Activated T-cell treated with anti-CD3 and anti-CD28 coated beads, Interleukin-2, amount 50 U/mL, for 72 hours (primary cell): ENCODE data around the gene SPRYD3. TPM values are rescaled to one million over a fixed set of nuclear protein-coding genes. Genes with fewer than 3 reads are reported as not detected.
"Not testable (repeated sequence)": the region's sequence is repeated elsewhere in the genome, so short reads cannot be mapped to it uniquely, and the experiment has no call there.

Experiments
- ATAC-seq, 2 donors: fragments of 150-1000 bp; cut with Tn5 transposase; replicated peaks in 1 of 2; 2 replicates each; pipeline ENCODE4 v1.10.0; 2021; ENCODE audit warnings: moderate library complexity in 2 of 2, mild to moderate bottlenecking in 1 of 2
- DNase-seq, 2 donors: peaks; one replicate each; pipeline ENCODE4 v3.0.0; 2021 to 2022; ENCODE audit warnings: mixed read lengths in 1 of 2
- H3K27ac Mint-ChIP-seq: one replicate; pipeline ENCODE4 v1.8.0; 2022; ENCODE audit warnings: mild to moderate bottlenecking, moderate library complexity, mixed read lengths
- H3K27me3 Mint-ChIP-seq: one replicate; pipeline ENCODE4 v1.8.0; 2022; ENCODE audit warnings: low read depth, mixed read lengths
- H3K36me3 Mint-ChIP-seq, 2 donors: one replicate each; pipeline ENCODE4 v1.8.0; 2022; ENCODE audit warnings: mixed read lengths in 2 of 2, mild to moderate bottlenecking in 1 of 2; ENCODE audit not compliant: insufficient read depth in 2 of 2
- H3K4me1 Mint-ChIP-seq: one replicate; pipeline ENCODE4 v1.8.0; 2022; ENCODE audit warnings: low read depth, mixed read lengths
- H3K4me3 Mint-ChIP-seq, 2 donors: one replicate each; pipeline ENCODE4 v1.8.0; 2022; ENCODE audit warnings: mild to moderate bottlenecking in 2 of 2, mixed read lengths in 2 of 2, moderate library complexity in 2 of 2
- H3K9me3 Mint-ChIP-seq, 2 donors: one replicate each; pipeline ENCODE4 v1.8.0; 2022; ENCODE audit warnings: mixed read lengths in 2 of 2
- total RNA-seq, 2 donors: library from RNA; stranded (reverse); gene quantifications; one replicate each; pipeline ENCODE4 v1.2.3, GENCODE V29; 2022

SPRYD3 gene
- total RNA-seq, 2 donors from 2014 or later = 30.0 to 31.5 TPM

DNA sequence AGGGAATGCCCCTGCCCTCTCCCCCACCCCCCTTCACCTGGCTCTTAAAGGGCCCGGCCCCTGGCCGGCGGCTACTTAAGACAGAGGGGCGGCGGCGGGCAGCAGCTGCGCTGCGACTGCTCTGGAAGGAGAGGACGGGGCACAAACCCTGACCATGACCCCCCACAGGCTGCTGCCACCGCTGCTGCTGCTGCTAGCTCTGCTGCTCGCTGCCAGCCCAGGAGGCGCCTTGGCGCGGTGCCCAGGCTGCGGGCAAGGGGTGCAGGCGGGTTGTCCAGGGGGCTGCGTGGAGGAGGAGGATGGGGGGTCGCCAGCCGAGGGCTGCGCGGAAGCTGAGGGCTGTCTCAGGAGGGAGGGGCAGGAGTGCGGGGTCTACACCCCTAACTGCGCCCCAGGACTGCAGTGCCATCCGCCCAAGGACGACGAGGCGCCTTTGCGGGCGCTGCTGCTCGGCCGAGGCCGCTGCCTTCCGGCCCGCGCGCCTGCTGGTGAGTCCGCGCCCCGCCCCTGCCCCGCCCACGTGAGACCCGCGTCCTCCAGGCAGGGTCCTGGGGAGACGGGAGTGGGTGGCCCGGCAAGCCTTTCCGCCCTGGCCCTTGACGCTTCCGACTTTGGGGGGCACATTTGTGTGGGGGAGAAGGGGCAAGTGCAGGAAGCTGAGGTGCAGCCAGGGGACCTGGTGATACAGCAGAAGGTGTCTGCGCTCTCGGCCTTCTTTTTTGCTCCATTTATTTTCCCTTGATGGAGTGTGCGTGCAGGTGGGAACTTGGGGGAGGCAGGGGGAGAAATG is 18.6 kb upstream of the SPRYD3 start, which contains the start of gene IGFBP6:
Gene IGFBP6 (plus strand): TSS at position 104 of the 790 bp plus-strand sequence. CDS start 51 bp downstream, at position 155.
- Mint-ChIP-seq H3K36me3 (no peaks in the 10 kb centered on the region), H3K4me1 (peaks cover 46% of the 10 kb centered on the region)

DNA sequence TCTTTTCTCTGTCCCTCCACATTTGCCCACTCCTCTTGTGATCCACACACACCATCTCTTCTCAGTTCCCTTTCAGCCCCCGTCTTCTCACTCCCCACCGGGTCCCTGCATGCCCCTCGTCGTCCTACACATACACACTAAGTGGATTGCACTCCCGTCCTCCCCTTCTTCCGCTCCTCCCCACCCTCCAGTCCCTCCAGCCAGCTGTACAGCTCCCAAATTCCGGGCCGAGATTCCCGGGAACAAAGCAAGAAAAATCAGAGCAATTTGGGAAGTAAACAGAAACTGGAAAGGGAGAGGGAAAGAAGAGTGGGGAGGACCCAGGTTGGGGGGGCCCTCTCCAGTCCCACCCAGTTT is 18.0 kb upstream of the SPRYD3 start:
- Mint-ChIP-seq H3K27me3 (peaks cover 15% of the 10 kb centered on the region), H3K36me3 (no peaks in the 10 kb centered on the region), H3K4me1 (peaks cover 40% of the 10 kb centered on the region), H3K27ac (peak overlapping the region; percentile 64), H3K9me3 (no peaks in the 10 kb centered on the region), H3K4me3 (peak overlapping the region; percentile 80 to 92)
- ATAC-seq = no peak
- DNase-seq = no peak

More for the DNA sequence above, 18.6 kb upstream of the SPRYD3 start, which contains the start of gene IGFBP6:
- DNase-seq (peak; percentile 77), ATAC-seq (peak; percentile 80 to 84)
- peak within 1 kb of the TSS; percentile 84 to 92 for H3K4me3 Mint-ChIP-seq
- no peaks in the 10 kb centered on the region for H3K9me3 Mint-ChIP-seq
- H3K27ac Mint-ChIP-seq = peak within 1 kb of the TSS; percentile 73
- H3K27me3 Mint-ChIP-seq = peaks cover 15% of the 10 kb centered on the region

DNA sequence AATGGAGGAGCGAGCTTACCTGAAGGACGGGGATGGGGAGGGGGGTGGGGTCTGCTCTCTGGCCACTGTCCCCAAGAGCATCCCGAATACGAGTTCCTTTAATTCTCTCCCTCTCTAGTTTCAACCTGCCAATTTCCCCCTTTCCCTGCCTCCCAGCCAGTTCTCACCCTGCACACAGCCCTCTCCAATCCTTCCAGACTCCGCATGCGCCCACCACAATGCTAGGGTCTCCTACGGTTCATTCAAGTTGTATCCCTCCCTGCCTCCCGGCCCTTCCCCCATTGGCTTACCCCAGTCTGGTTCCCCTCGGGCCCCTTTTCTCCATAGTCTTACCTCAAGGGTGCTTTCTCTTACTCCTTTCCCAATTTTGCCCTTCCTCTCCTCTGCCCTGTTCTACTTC is 17.6 kb upstream of the SPRYD3 start:
- peak overlapping the region; percentile 64 for H3K27ac Mint-ChIP-seq
- DNase-seq (no peak), ATAC-seq (no peak)
- no peaks in the 10 kb centered on the region for H3K36me3 Mint-ChIP-seq
- peaks cover 15% of the 10 kb centered on the region for H3K27me3 Mint-ChIP-seq
- peaks cover 36% of the 10 kb centered on the region for H3K4me1 Mint-ChIP-seq
- H3K4me3 Mint-ChIP-seq = peak overlapping the region; percentile 80 to 92
- H3K9me3 Mint-ChIP-seq = no peaks in the 10 kb centered on the region

DNA sequence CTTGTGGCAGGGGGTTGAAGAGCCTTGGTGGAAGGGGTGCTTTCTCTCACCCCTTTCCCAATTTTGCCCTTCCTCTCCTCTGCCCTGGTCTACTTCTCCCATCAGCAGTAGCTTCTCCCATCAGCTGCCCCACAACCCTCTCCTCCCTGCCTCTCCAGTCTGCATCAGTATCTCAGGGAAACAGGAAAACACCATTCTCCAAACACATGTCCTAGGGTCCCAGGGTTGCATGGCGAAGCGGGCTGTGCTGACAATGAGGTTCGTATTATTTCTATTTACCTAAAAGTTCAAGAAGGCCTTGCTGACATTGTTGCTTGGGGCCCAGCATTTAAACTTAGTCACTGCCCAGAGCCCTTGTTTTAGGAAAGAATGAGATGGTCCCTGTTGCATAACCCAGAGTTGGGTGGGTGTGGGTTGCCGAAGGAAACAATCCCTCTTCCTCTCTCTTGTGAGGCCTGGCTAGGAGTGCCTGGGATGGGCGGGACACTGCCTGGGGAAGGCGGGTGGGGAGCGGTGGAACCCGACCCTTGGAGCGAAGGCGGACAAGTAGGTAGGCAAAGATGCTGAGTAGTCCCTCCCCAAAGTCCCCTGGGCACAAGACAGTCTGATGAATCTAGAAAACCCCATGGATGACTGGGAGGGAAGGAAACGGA is 17.0 kb upstream of the SPRYD3 start:
- DNase-seq = no peak

DNA sequence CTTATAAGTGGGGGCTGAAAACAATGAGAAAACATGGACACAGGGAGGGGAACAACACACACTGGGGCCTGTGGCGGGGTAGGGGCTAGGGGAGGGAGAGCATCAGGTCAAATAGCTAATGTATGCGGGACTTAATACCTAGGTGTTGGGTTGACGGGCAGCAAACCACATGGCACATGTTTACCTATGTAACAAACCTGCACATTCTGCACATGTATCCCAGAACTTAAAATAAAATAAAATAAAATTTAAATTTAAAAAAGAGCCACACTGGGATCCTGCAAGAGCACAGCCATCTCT is 16.4 kb upstream of the SPRYD3 start:
- not testable (repeated sequence) for H3K36me3 Mint-ChIP-seq, H3K27ac Mint-ChIP-seq, ATAC-seq, H3K9me3 Mint-ChIP-seq, H3K4me3 Mint-ChIP-seq, DNase-seq
- Mint-ChIP-seq H3K27me3 (peaks cover 15% of the 10 kb centered on the region), H3K4me1 (peaks cover 35% of the 10 kb centered on the region)

More for the DNA sequence above, 17.0 kb upstream of the SPRYD3 start:
- no peak overlapping the region for H3K27ac Mint-ChIP-seq
- H3K4me1 Mint-ChIP-seq = peaks cover 35% of the 10 kb centered on the region
- no peaks in the 10 kb centered on the region for H3K36me3 Mint-ChIP-seq
- H3K9me3 Mint-ChIP-seq = no peaks in the 10 kb centered on the region
- no peak for ATAC-seq
- peaks cover 15% of the 10 kb centered on the region for H3K27me3 Mint-ChIP-seq
- peak overlapping the region; percentile 80 to 92 for H3K4me3 Mint-ChIP-seq

DNA sequence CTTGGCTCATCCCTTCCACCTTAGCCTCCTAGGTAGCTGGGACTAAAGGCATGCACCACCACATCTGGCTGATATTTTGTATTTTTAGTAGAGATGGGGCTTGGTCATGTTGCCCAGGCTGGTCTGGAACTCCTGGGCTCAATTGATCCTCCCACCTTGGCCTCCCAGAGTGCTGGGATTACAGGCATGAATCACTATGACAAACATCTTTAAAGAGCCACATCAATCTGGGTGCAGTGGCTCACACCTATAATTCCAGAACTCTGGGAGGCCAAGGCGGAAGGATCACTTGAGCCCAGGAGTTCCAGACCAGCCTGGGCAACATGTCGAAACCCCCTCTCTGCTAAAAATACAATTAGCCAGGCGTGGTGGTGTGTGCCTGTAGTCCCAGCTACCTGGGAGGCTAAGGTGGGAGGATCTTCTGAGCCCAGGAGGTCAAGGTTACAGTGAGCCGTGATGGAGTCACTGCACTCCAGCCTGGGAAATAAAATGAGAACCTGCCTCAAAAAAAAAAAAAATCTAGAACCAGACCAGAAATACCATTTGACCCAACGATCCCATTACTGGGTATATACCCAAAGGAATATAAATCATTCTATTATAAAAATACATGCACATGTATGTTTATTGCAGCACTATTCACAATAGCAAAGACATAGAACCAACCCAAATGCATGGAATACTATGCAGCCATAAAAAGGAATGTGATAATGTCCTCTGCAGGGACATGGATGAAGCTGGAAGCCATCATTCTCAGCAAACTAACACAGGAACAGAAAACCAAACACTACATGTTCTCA is 15.8 kb upstream of the SPRYD3 start:
- ATAC-seq, H3K27ac Mint-ChIP-seq: not testable (repeated sequence)
- H3K27me3 Mint-ChIP-seq = peaks cover 15% of the 10 kb centered on the region

DNA sequence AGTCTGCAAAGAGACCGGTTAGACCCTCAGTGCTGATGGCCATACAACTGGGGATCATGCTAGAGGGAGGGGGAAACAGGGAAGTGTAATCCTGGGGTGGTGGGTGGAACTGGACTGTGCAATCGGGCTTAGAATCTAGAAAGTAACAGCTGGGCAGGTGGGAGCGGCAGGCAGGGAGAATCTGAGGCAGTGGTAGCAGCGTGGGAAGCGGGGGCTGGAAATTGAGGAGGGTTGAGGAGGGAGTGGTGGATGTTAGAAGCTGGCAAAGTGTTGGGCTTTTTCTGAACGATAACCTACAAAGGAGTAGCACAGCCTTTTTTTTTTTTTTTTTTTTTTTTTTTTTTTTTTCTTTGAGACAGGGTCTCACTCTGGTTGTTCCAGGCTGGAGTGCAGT is 15.2 kb upstream of the SPRYD3 start:
- Mint-ChIP-seq H3K27me3 (peaks cover 15% of the 10 kb centered on the region), H3K9me3 (no peaks in the 10 kb centered on the region), H3K27ac (no peak overlapping the region), H3K4me1 (peaks cover 34% of the 10 kb centered on the region), H3K36me3 (no peaks in the 10 kb centered on the region), H3K4me3 (no peak overlapping the region)
- DNase-seq (no peak), ATAC-seq (no peak)

More for the DNA sequence above, 15.8 kb upstream of the SPRYD3 start:
- DNase-seq, H3K36me3 Mint-ChIP-seq, H3K9me3 Mint-ChIP-seq, H3K4me3 Mint-ChIP-seq: not testable (repeated sequence)
- peaks cover 35% of the 10 kb centered on the region for H3K4me1 Mint-ChIP-seq

DNA sequence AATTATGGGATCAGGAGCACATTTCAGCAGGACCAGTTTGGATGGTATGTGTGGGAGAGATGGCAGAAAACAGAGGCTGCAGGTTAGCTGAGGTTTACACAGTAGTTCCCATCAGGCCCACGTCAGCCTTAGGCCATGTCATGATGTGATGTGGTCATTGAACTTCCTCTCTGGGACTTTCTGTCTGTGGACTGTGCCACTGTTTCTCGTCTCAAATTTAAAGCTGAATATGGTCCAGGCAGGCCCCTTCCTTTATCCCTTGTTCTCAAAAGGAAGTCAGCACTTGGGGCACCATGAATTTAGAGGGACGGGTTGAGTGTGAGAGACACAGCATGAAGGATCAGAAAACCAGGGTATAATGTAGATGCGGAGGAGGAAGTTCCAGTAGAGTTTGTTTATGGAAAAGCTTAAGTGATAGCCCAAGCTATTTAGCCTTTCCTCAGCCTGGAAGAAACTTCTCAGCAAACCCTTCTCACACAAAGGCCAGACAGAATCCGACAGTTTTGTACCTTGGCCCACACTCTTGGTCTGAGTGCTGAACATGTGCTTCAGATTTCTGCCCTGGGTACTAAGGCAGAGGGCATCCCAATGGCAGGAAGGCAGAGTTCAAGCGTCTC is 14.7 kb upstream of the SPRYD3 start:
- ATAC-seq (no peak), DNase-seq (no peak)
- Mint-ChIP-seq H3K9me3 (no peaks in the 10 kb centered on the region), H3K27ac (no peak overlapping the region), H3K36me3 (no peaks in the 10 kb centered on the region), H3K27me3 (peaks cover 15% of the 10 kb centered on the region), H3K4me1 (peaks cover 29% of the 10 kb centered on the region), H3K4me3 (no peak overlapping the region)

DNA sequence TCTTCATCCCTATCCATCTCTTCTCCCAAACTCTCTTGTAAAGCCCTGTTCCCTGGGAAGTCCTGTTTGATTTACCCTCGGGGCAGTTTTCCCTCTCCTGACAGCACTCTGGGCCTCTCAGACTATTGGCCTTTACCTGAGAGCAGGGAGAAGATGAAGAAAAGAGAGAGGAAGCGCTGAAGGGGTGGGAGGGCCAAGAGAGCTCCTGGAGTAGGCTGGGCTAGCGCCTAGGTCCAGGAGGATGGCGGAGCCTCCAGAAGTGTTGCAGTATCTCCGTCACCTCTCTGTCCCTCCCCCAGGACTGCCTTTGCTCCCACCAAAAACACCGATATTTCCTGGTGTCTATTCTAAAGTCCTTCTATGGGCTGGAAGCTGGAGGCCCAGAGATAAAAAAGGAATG is 12.6 kb upstream of the SPRYD3 start:
- H3K36me3 Mint-ChIP-seq = no peaks in the 10 kb centered on the region
- peaks cover 13% of the 10 kb centered on the region for H3K27me3 Mint-ChIP-seq
- no peak for ATAC-seq
- no peaks in the 10 kb centered on the region for H3K9me3 Mint-ChIP-seq
- H3K4me1 Mint-ChIP-seq = peaks cover 13% of the 10 kb centered on the region
- no peak overlapping the region for H3K4me3 Mint-ChIP-seq
- DNase-seq = no peak
- H3K27ac Mint-ChIP-seq = no peak overlapping the region

DNA sequence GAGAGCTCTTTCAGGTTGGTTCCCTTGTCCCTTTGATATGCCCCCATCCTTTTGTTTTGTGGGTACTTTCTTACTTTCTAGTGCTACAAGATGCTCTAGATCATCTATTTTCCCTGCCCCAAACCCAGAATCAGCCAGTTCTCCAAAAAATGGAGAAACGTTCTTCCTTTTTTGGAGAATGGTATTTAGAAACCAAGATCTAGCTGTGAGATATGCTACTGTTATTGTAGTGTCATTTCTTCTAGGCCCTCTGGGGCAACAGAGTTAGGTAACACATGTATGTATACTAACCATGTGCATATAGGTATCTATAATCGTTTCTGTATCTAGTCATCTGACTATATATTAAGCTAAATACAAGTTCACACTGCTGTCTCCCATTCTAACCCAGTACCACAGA is 11.4 kb upstream of the SPRYD3 start:
- DNase-seq (no peak), ATAC-seq (no peak)
- Mint-ChIP-seq H3K36me3 (no peaks in the 10 kb centered on the region), H3K27ac (no peak overlapping the region), H3K27me3 (peaks cover 7% of the 10 kb centered on the region), H3K9me3 (no peaks in the 10 kb centered on the region), H3K4me1 (peaks cover 12% of the 10 kb centered on the region), H3K4me3 (no peak overlapping the region)

DNA sequence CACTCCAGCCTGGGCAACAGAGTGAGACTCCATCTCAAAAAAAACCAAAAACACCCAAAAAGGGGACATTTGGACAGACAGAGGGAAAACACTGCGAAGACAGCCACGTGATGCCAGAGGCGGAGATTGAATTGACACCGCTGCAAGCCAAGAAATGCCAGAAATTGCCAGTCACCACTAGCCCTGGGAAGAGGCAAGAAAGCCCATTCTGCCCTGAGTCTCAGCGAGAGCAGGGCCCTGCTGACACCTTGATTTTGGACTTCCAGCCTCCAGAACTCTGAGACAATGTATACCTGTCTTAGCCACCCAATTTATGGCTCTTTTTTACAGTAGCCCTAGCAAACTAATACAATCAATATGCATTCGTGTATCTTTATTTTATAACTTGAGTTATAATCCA is 10.9 kb upstream of the SPRYD3 start:
- H3K27ac Mint-ChIP-seq = no peak overlapping the region
- H3K9me3 Mint-ChIP-seq = no peaks in the 10 kb centered on the region
- no peak for DNase-seq

DNA sequence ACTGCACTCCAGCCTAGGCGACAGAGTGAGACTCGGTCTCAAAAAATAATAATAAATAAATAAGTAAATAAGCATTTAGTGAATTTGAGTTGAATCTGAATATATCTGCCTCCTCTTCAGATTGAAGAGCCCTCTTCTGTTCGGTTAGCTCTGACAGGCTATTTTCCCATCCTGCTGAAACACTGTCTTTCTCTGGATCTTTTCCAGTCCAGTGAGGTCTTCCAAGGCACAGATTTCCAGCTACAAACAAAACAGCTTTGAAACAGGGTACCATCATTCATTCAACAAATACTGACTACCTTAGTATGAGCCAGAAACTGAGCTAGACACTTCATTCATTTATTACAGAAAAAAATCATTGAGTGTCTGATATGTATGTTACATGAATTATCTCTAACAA is 7.2 kb upstream of the SPRYD3 start:
- Mint-ChIP-seq H3K27me3 (peaks cover 7% of the 10 kb centered on the region), H3K4me3 (no peak overlapping the region), H3K9me3 (no peaks in the 10 kb centered on the region), H3K27ac (no peak overlapping the region), H3K36me3 (no peaks in the 10 kb centered on the region), H3K4me1 (peaks cover 8% of the 10 kb centered on the region)
- DNase-seq (no peak), ATAC-seq (no peak)

More for the DNA sequence above, 10.9 kb upstream of the SPRYD3 start:
- Mint-ChIP-seq H3K4me1 (peaks cover 12% of the 10 kb centered on the region), H3K36me3 (no peaks in the 10 kb centered on the region), H3K27me3 (peaks cover 7% of the 10 kb centered on the region), H3K4me3 (no peak overlapping the region)
- ATAC-seq = no peak
